SH-SY5Y (cell line): ENCODE data around the gene RAB3GAP2.

Experiments
- GATA2 ChIP-seq: IDR thresholded peaks from 2 replicates; pipeline ENCODE4 v1.6.1; 2011; ENCODE audit warnings: mild to moderate bottlenecking, low read depth, low read length
- GATA3 ChIP-seq: IDR thresholded peaks from 2 replicates; pipeline ENCODE4 v1.6.1; 2011; ENCODE audit warnings: low read depth, mild to moderate bottlenecking, low read length, moderate library complexity

GRCh38 chr1:220294846-220295301 lies 22.6 kb upstream of the RAB3GAP2 start:
- peak; percentile 34; the same call in 1 of the 2 replicates for TF ChIP-seq GATA2
- no peak for TF ChIP-seq GATA3
